CD1c-positive myeloid dendritic cell (primary cell): ENCODE data around the gene TGFB2.

Source experiments
- DNase-seq: peaks from one replicate; pipeline ENCODE4 v3.0.0-alpha.2; 2016; ENCODE audit errors: extremely low spot score

Gene TGFB2

GRCh38 chr1:218424502-218424901 lies 79.4 kb downstream of the TGFB2 start:
- DNase-seq, result no peak

GRCh38 chr1:218425647-218426342 lies 80.7 kb downstream of the TGFB2 start:
- no peak for DNase-seq

DNA sequence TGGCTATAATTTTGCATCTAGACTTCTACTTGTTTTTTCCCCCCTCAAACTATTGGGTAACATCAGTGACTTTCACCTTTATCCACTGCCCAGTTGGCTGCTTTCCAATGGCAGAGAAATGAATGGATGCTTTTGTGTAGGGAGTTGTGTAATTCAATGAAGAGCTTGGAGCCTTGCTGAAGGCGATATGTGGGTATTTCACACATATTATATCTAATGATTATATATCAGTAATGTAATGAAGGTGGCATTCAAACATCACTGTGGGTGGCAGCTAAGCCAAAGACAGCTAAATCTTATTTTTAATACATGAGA lies 81.2 kb downstream of the TGFB2 start:
- no peak for DNase-seq

GRCh38 chr1:218429301-218429700 lies 84.2 kb downstream of the TGFB2 start:
- no peak for DNase-seq

DNA sequence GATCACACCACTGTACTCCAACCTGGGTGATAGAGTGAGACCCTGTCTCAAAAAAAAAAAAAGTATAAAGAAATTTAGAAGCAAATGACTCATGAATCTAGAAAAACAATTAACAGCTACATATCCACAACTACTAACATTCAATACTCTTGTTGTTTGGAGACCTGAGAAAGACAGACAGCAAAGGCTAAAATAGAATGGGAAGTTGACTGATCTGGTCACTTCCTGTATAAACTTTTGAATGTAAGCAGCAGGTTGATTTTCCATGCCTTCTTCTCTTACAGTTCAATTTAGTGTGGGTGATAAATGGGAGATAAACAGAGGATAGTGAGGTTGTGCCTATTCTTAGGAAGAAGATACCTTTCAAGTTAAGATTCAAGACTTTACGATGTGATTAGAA lies 85.2 kb downstream of the TGFB2 start:
- DNase-seq, result no peak

DNA sequence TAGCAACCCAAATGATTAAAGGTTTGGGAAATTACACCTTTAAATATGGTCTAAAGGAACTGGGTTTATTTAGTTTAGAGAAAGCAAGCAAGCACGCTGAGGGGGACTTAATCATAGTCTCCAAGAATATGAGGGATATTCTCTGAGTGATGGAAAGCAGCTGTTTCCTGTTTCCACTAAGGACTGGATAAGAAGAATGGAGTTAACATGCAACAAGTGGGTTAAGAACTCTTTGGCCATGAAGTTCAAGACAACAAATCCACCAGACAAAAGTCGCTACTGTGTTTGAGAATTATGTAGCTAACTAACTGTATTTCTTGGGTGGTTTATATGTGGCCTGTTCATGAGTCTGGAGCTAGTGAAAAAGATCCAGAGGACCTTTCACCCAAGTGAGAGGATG lies 85.7 kb downstream of the TGFB2 start:
- DNase-seq, result no peak

- no peak for DNase-seq
Observed at GRCh38 chr1:218431476-218431875, 86.3 kb downstream of the TGFB2 start.

- no peak for DNase-seq
Observed at GRCh38 chr1:218433744-218434143, 88.6 kb downstream of the TGFB2 start.

GRCh38 chr1:218435528-218435927 lies 90.4 kb downstream of the TGFB2 start:
- DNase-seq, result no peak

DNA sequence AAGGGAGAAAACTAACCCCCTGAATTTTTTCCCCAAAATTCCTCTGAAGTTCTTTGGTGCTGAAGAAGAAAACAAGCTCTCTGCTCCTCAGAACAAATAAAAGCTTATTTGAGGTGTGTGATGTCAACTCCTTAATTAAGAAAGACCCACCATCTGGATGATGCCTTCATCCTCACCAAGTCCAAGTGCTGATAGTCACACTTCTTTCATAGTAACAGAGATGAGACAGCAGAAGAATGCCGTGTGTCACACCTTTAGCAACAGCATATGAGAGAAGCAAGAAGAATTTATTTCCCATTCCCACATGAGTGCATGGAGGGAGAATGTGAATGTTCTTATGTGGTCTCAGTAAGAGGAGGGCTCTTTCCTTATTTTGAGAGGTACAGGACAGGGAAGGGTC lies 91.2 kb downstream of the TGFB2 start:
- DNase-seq, result no peak

- no peak for DNase-seq
Observed at GRCh38 chr1:218436997-218437396, 91.9 kb downstream of the TGFB2 start.

- no peak for DNase-seq
Observed at GRCh38 chr1:218439541-218440295, 94.6 kb downstream of the TGFB2 start.

DNA sequence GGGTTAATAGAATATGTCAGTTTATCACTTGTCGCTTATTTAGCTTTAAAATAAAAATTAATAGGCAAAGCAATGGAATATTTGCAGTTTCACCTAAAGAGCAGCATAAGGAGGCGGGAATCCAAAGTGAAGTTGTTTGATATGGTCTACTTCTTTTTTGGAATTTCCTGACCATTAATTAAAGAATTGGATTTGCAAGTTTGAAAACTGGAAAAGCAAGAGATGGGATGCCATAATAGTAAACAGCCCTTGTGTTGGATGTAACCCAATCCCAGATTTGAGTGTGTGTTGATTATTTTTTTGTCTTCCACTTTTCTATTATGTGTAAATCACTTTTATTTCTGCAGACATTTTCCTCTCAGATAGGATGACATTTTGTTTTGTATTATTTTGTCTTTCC lies 98.1 kb downstream of the TGFB2 start:
- no peak for DNase-seq

DNA sequence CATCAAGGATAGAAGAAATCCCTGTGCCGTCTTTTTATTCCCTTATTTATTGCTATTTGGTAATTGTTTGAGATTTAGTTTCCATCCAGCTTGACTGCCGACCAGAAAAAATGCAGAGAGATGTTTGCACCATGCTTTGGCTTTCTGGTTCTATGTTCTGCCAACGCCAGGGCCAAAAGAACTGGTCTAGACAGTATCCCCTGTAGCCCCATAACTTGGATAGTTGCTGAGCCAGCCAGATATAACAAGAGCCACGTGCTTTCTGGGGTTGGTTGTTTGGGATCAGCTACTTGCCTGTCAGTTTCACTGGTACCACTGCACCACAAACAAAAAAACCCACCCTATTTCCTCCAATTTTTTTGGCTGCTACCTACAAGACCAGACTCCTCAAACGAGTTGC lies 99.0 kb downstream of the TGFB2 start:
- DNase-seq, result no peak

GRCh38 chr1:218444588-218444987 lies 99.5 kb downstream of the TGFB2 start:
- no peak for DNase-seq

- DNase-seq, result no peak
Observed at GRCh38 chr1:218447010-218447689, 102.0 kb downstream of the TGFB2 start.

DNA sequence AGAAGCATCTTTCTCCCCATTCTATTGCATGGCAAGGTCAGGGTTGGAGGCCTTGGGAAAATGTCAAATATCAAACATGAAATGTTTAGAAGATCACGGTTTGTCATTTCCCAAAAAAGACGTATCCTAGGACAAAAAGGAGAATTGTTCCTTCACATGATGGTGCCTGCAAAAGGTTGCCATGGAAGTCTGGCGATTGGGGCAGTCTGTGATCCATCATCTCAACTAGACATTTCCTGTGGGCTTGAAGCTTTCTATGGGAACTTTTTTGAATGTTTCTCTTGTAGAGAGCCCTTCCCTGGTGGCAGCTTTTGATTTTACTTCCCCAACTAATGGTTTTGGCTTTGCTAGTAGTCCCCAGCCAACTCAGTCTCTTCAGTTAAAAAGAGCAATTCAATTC lies 106.3 kb downstream of the TGFB2 start:
- DNase-seq, result no peak

DNA sequence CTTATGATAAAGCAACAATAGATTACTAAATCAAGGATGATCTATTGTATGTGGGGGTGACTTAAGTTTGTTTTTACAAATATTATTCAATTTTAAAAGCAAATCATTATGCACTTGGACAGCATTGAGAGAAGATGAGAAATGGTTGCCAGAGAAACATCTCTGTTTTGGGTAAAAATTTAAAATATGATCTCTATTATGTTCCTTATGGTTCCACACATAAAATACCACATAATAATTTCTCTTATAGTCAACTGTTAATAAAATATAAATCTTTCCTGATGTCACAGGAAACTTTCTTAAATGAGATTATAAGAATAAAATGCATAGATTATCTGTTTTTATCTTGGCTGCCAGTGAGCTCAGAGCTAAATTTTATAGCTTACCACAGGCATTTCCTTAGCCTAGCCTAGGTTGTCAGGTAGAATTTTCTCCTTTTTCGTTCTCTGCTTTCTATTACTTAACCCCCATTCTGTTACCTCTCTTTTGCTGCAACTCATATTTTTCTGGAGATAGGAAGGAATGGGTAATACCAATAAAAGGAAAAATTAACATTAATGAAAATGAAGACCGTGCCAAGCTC lies 109.7 kb downstream of the TGFB2 start:
- DNase-seq, result no peak

DNA sequence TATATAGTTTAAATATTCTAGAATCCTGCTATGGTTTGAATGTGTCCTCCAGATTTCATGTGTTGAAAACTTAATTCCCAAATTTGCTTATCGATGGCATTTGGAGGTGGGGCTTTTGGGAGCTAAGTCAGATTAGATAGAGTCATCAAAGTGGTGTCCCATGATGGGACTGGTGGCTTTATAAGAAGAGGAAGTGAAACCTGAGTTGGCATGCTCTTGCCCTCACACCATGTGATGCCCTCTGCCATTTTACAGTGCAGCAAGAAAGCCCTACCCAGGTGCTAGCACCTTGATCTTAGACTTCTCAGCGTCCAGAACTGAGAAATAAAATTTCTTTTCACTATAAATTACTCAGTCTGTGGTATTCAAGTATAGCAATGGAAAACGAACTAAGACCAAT lies 111.3 kb downstream of the TGFB2 start:
- peak; percentile 62 for DNase-seq

DNA sequence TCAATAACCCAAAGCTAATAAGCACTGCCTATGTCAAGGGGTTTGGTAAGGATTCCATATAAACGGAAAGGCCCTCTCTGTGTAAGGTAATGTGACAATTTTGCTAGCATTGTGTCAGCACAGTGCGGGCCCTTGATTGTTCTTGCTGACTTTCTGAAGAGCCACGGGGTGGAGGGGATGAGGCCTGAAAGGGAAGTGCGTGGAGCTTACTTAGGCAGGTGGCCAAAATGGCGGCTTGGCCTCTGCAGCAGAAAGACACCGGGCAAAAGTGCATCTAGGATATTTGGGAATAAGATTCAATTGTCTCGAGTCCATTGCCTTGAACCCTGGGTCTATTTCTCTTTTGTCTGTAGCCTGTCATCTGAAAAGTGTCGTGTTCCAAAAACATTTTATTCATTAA lies 114.3 kb downstream of the TGFB2 start:
- DNase-seq, result no peak

DNA sequence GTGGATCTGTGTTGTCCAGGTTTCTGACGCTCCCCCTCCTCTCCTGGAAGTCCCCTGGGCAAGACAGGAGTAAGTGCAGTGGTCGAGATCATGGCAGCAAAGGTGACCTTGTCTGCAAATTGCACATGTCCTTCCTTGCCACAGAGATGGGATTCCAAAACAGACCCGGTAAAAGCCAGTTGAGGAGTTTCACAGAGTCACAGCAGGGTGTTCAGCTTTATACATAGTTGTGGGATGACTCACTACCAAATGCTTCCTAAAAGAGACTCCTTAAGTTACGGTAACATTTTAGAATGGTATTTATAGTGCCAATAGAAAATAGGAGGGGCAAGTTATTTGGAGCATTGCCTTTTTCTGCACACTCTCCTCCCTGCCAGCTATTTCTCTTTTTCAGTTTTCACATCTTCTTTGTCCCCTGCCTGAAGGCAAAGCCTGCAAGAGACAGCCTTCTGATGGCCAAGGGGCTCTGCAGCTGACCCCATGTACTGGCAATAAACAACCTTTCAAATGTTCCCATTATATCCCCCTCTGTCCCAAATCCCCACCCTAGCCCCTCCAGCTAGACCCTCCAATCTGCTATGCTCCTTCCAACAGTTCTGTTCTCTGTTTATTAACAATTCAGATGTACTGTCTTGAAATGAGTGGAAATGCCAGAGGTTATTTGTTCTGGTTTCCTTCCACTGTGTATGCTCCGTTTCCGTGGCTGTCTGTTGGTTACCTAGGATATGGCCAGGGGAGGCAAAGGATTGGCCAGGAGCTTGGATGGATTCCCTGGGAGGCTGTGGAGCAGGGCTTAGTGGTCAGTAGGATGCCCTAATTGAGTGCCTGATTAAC lies 115.0 kb downstream of the TGFB2 start:
- DNase-seq, result peak; percentile 45

DNA sequence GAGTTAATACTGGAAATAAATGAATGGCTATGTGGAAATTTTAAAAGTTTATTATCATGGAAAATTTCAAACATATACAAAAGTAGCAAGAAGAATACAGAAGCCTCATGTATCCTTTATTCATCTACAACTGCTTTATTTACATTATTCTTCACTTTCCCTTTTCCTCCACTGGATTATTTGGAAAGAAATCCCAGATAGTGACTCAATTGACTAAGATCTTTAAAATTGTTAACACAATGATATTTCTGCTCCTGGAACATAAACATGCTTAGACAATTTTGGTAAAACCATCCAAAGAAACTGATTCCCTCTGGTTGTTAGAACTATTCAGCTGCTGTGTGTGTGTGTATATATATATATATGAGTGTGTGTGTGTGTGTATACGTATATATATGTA lies 116.2 kb downstream of the TGFB2 start:
- no peak for DNase-seq
